PC-9 (cell line): ENCODE results near the gene ATM. TPM values are rescaled to one million over a fixed set of nuclear protein-coding genes. Genes with fewer than 3 reads are reported as not detected.

Source experiments
- BruUV-seq: library from RNA; stranded (reverse); fragments of 400-500 nt; replicated peaks from 2 replicates; lab custom pipeline; 2021; lab: Mats Ljungman, UMichigan
- CTCF ChIA-PET: fragments of 300-600 bp; sonication (Branson Sonifier 250); formaldehyde crosslinking; loops from one replicate; lab custom pipeline; 2022; ENCODE audit warnings: antibody characterized with exemption; lab: Charles Lee
- POLR2A ChIA-PET: fragments of 300-600 bp; sonication (Branson Sonifier 250); formaldehyde crosslinking; loops from one replicate; lab custom pipeline; 2022; ENCODE audit warnings: antibody characterized with exemption; ENCODE audit not compliant: unreplicated experiment; lab: Charles Lee
- DNase-seq, 2 experiments: peaks; one replicate each; pipeline versions ENCODE4 v3.0.0 to v3.0.0-alpha.2; 2015 to 2022; ENCODE audit warnings: mixed read lengths in 1 of 2
- H2AFZ ChIP-seq: fragments of 200-600 bp; sonication (generic); 2 replicates; pipeline ENCODE4 v1.8.1; 2017; ENCODE audit warnings: antibody characterized with exemption
- H3F3A ChIP-seq: fragments of 200-600 bp; sonication (generic); 2 replicates; pipeline ENCODE4 v1.8.1; 2017; ENCODE audit warnings: antibody characterized with exemption, mild to moderate bottlenecking, low read depth; ENCODE audit not compliant: insufficient read depth
- H3K27ac ChIP-seq: fragments of 200-600 bp; sonication (generic); 2 replicates; pipeline ENCODE4 v1.6.1; 2016; ENCODE audit warnings: mixed run types
- H3K27me3 ChIP-seq: fragments of 200-600 bp; sonication (generic); 2 replicates; pipeline ENCODE4 v1.6.1; 2016; ENCODE audit warnings: low read depth, mixed run types; ENCODE audit not compliant: insufficient read depth
- H3K36me3 ChIP-seq: fragments of 200-600 bp; sonication (generic); 2 replicates; pipeline ENCODE4 v1.6.1; 2016; ENCODE audit warnings: low read depth, mixed run types
- H3K4me1 ChIP-seq: fragments of 200-600 bp; sonication (generic); replicated peaks from 2 replicates; pipeline ENCODE4 v1.6.1; 2016; ENCODE audit warnings: mixed run types; ENCODE audit not compliant: insufficient read depth
- H3K4me2 ChIP-seq: fragments of 200-600 bp; sonication (generic); 2 replicates; pipeline ENCODE4 v1.6.1; 2017; ENCODE audit warnings: mixed run types
- H3K4me3 ChIP-seq: fragments of 200-600 bp; sonication (generic); 2 replicates; pipeline ENCODE4 v1.6.1; 2016; ENCODE audit warnings: mixed run types
- H3K79me2 ChIP-seq: fragments of 200-600 bp; sonication (generic); 2 replicates; pipeline ENCODE4 v1.6.1; 2017; ENCODE audit warnings: low read depth, mixed run types
- H3K9me2 ChIP-seq: fragments of 200-600 bp; sonication (generic); 2 replicates; pipeline ENCODE4 v1.8.1; 2017; ENCODE audit warnings: mild to moderate bottlenecking; ENCODE audit not compliant: insufficient read depth
- H3K9me3 ChIP-seq: fragments of 200-600 bp; sonication (generic); 2 replicates; pipeline ENCODE4 v1.8.1; 2016; ENCODE audit warnings: low read depth; ENCODE audit not compliant: insufficient read depth
- H4K20me1 ChIP-seq: fragments of 200-600 bp; sonication (generic); 2 replicates; pipeline ENCODE4 v1.8.1; 2017; ENCODE audit not compliant: insufficient read depth
- CTCF ChIP-seq: fragments of 200-600 bp; sonication (generic); conservative IDR thresholded peaks from 2 replicates; pipeline ENCODE4 v1.6.1; 2017; ENCODE audit warnings: mixed run types, antibody characterized with exemption, mild to moderate bottlenecking, moderate library complexity
- EZH2 ChIP-seq: fragments of 200-600 bp; sonication (generic); IDR thresholded peaks from 2 replicates; pipeline ENCODE4 v1.8.0; 2017; ENCODE audit warnings: antibody characterized with exemption, low read depth
- intact Hi-C: fragments of 100-400 bp; cut with micrococcal nuclease; formaldehyde crosslinking; loops from one replicate; pipeline ENCODE4 v1.10.0; 2022; ENCODE audit not compliant: unreplicated experiment
- total RNA-seq: library from RNA; stranded (reverse); gene quantifications from 2 replicates; pipeline ENCODE4 v1.2.3, GENCODE V29; 2021

ATM gene
- total RNA-seq, 1 experiment from 2014 or later, result 36.3 TPM

- ChIA-PET POLR2A (no interaction called here), CTCF (no interaction called here)
- Histone ChIP-seq H3K9me2 (no peaks in the 10 kb centered on the region), H4K20me1 (no peaks in the 10 kb centered on the region), H2AFZ (no peak overlapping the region), H3F3A (peaks cover 8% of the 10 kb centered on the region), H3K4me2 (no peak overlapping the region), H3K27me3 (no peaks in the 10 kb centered on the region), H3K9me3 (no peaks in the 10 kb centered on the region), H3K36me3 (0 out of 2 replicates have a peak, but pooled peaks cover 3% of the 10 kb centered on the region), H3K27ac (no peak overlapping the region), H3K4me1 (peaks cover 15% of the 10 kb centered on the region), H3K4me3 (no peak overlapping the region), H3K79me2 (no peaks in the 10 kb centered on the region)
- no peak for DNase-seq
- no TSS peak for BruUV-seq
- TF ChIP-seq CTCF (no peak), EZH2 (no peak)
- intact Hi-C loops, result no loop called here
Measured at GRCh38 chr11:108345767-108346166, 122.9 kb downstream of the ATM start.

GRCh38 chr11:108346451-108346850, 123.6 kb downstream of the ATM start:
- peaks cover 8% of the 10 kb centered on the region for H3K4me1 ChIP-seq
- no TSS peak for BruUV-seq
- intact Hi-C loops, result no loop called here
- H4K20me1 ChIP-seq, result no peaks in the 10 kb centered on the region
- no peak overlapping the region for H3K27ac ChIP-seq
- no peak for DNase-seq
- H3K36me3 ChIP-seq, result 0 out of 2 replicates have a peak, but pooled peaks cover 3% of the 10 kb centered on the region
- TF ChIP-seq CTCF (no peak), EZH2 (no peak)
- POLR2A ChIA-PET, result no interaction called here
- no peaks in the 10 kb centered on the region for H3K79me2 ChIP-seq
- no peaks in the 10 kb centered on the region for H3K9me2 ChIP-seq
- CTCF ChIA-PET, result no interaction called here
- no peaks in the 10 kb centered on the region for H3K27me3 ChIP-seq
- H3K9me3 ChIP-seq, result no peaks in the 10 kb centered on the region
- H3F3A ChIP-seq, result peaks cover 3% of the 10 kb centered on the region
- H3K4me3 ChIP-seq, result no peak overlapping the region
- H3K4me2 ChIP-seq, result no peak overlapping the region
- H2AFZ ChIP-seq, result no peak overlapping the region

- DNase-seq, result peak in 1 of 2 experiments; percentile 31
- Histone ChIP-seq H3K4me2 (no peak overlapping the region), H3K4me1 (no peaks in the 10 kb centered on the region), H3K27ac (no peak overlapping the region), H3K27me3 (no peaks in the 10 kb centered on the region), H2AFZ (no peak overlapping the region), H3K9me2 (no peaks in the 10 kb centered on the region), H4K20me1 (no peaks in the 10 kb centered on the region), H3K9me3 (no peaks in the 10 kb centered on the region), H3F3A (no peaks in the 10 kb centered on the region), H3K4me3 (no peak overlapping the region), H3K79me2 (no peaks in the 10 kb centered on the region), H3K36me3 (0 out of 2 replicates have a peak, but pooled peaks cover 24% of the 10 kb centered on the region)
- no TSS peak for BruUV-seq
- no peak for TF ChIP-seq CTCF
- ChIA-PET CTCF (no interaction called here), POLR2A (no interaction called here)
- intact Hi-C loops, result no loop called here
Measured at GRCh38 chr11:108351468-108351867, 128.6 kb downstream of the ATM start.
